ENCODE measurements around the gene HILPDA.

Gene HILPDA

DNA sequence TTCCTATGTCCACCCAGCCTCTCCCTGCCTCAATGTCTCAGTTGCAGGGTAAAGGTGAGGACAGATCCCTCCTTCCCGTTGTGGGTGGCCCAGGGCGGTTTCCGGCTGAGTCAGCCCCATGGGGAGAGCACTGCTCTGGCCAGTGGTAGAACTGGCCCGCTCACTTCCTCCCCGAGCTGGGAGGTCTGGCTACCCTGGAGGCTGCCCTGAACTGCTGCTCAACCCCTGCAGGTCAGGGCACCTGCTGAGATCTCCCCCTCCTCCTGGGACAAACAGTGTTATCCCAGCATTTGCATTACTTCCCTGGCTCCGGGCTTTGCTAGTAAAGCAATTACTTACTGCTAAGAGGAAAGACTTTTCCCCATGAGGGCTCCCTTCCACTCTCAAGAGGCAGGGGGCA lies 24.5 kb upstream of the HILPDA start:
- H3K4me3 ChIP-seq (ENCODE audit: low read length): no peak overlapping the region
- no peak for TF ChIP-seq CTCF (conservative IDR thresholded peaks at IDR 0.05; ENCODE audit: low read depth, low read length)
- no peak for DNase-seq (ENCODE audit: low read depth)

DNA sequence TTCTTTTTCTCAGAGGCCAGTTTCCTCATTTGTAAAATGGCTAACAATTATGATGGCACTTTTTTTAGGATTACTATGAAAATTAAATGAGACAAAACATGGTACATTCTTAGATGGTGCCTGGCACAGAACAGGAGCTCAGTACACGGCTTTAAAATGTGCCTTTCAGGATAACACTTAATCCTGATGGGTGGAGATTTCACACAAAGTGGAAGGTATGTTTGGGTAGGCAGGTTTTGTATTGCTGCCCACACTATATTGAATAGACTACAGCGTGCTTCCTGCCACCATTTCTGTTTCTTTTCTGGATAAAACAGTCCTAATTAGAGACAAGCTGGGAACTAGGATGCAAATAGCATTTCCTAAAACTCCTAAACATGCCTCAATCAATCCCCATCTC lies 23.9 kb upstream of the HILPDA start:
- no peak for DNase-seq (ENCODE audit: low read depth)
- no peak for TF ChIP-seq CTCF (conservative IDR thresholded peaks at IDR 0.05; ENCODE audit: low read depth, low read length)
- no peak overlapping the region for H3K4me3 ChIP-seq (ENCODE audit: low read length)

DNA sequence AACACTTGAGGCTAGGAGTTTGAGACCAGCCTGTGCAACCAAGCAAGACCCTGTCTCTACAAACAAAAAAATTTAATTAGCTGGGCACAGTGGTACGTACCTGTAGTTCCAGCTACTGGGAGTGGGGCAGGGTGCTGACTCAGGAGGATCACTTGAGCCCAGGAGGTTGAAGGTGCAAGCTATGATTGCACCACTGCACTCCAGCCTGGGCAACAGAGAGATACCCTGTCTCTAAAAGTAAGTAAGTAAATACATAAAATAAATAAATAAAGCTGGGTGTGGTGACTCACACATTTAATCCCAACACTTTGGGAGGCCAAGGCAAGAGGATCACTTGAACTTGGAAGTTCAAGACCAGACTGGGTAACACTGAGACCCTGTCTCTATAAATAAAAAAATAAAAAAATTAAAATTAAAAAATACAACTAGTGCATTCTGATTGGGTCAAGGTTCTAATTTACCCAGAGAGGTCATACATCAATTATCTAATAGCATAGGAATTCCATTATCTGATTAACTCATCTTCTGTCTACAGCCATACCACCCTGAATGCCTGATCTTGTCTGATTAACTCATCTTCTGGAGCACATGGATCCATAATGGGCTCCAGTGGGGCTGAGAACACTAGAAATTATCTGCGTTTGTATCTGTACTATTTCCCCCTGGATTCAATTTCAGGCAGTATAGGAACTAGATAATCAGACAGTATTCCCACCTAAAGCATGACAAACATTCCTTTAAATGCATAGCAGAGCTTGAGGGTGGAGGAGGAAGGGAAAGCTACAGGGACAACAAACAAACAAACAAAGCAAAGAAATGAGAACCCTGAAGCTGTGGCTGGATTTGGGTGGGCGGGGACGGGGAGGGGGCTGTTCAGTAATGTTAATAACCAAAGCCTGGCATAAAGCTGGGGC lies 21.0 kb upstream of the HILPDA start:
- TF ChIP-seq CTCF (conservative IDR thresholded peaks at IDR 0.05; ENCODE audit: low read depth, low read length): no peak
- DNase-seq (ENCODE audit: low read depth): no peak
- no peak overlapping the region for H3K4me3 ChIP-seq (ENCODE audit: low read length)

DNA sequence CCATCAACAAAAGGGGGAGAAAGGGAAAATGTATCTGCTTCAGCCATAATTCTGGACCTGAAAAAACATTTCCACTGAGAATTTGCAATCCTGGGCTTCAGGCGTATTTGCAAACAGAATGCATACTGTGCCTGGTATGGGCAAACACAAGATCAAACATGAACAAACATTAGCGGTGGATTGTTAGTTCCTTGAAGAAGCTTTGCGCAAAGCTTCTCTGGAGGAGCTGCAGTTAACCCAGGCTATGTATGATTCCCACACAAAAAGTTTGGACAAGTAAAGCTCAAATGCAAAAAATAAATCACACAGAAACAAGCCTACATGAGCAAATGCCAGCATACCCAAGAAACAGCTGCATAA lies 20.4 kb upstream of the HILPDA start:
- TF ChIP-seq CTCF (conservative IDR thresholded peaks at IDR 0.05; ENCODE audit: low read depth, low read length): no peak
- H3K4me3 ChIP-seq (ENCODE audit: low read length): no peak overlapping the region
- no peak for DNase-seq (ENCODE audit: low read depth)

- DNase-seq (ENCODE audit: low read depth): no peak
- H3K4me3 ChIP-seq (ENCODE audit: low read length): no peak overlapping the region
- no peak for TF ChIP-seq CTCF (conservative IDR thresholded peaks at IDR 0.05; ENCODE audit: low read depth, low read length)
Measured at GRCh38 chr7:128437426-128438332, 18.0 kb upstream of the HILPDA start.

- no peak overlapping the region for H3K4me3 ChIP-seq (ENCODE audit: low read length)
- DNase-seq (ENCODE audit: low read depth): no peak
Measured at GRCh38 chr7:128442356-128442755, 13.3 kb upstream of the HILPDA start.

More at GRCh38 chr7:128442356-128442755, 13.3 kb upstream of the HILPDA start:
- no peak for TF ChIP-seq CTCF (conservative IDR thresholded peaks at IDR 0.05; ENCODE audit: low read depth, low read length)
